Measurements from ENCODE around the gene NACC1.

NACC1 gene

DNA sequence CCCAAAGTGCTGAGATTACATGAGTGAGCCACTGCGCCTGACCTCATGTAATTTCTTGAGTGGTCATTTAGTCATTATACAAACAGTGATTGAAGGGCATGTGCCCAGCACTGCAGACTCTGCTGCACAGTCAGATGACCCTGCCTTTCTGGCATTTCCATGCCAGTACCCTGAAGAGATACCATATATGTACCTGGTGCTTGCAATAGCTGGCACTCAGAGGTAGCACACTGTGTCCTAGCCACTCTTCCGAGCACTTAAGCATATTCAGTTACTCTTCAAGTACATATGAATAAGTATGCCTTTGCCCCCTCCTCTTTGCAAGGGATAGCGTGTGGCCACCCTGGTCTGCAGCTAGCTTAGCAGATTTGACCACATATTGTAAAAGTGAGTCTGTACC is 16.6 kb downstream of the NACC1 start:
- TF ChIP-seq YY1 (IDR thresholded peaks at IDR 0.05; ENCODE audit: low read depth): no peak

DNA sequence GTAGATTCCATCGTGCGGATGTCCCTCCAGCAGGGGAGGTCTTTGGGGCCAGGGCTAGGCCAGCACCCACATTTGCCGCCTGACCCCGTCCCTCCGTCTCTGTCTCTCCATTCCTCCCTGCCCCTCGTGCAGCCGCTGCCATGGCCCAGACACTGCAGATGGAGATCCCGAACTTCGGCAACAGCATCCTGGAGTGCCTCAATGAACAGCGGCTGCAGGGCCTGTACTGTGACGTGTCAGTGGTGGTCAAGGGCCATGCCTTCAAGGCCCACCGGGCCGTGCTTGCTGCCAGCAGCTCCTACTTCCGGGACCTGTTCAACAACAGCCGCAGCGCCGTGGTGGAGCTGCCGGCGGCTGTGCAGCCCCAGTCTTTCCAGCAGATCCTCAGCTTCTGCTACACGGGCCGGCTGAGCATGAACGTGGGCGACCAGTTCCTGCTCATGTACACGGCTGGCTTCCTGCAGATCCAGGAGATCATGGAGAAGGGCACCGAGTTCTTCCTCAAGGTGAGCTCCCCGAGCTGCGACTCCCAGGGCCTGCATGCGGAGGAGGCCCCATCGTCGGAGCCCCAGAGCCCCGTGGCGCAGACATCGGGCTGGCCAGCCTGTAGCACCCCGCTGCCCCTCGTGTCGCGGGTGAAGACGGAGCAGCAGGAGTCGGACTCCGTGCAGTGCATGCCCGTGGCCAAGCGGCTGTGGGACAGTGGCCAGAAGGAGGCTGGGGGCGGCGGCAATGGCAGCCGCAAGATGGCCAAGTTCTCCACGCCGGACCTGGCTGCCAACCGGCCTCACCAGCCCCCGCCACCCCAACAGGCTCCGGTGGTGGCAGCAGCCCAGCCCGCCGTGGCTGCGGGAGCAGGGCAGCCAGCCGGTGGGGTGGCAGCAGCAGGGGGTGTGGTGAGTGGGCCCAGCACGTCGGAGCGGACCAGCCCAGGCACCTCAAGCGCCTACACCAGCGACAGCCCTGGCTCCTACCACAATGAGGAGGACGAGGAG is 17.3 kb downstream of the NACC1 start:
- TF ChIP-seq TAF1 (IDR thresholded peaks at IDR 0.05; ENCODE audit: low read depth): no peak
- TF ChIP-seq, protein P1, sequence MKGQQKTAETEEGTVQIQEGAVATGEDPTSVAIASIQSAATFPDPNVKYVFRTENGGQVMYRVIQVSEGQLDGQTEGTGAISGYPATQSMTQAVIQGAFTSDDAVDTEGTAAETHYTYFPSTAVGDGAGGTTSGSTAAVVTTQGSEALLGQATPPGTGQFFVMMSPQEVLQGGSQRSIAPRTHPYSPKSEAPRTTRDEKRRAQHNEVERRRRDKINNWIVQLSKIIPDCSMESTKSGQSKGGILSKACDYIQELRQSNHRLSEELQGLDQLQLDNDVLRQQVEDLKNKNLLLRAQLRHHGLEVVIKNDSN (IDR thresholded peaks at IDR 0.05): no peak
- TF ChIP-seq, protein P2, sequence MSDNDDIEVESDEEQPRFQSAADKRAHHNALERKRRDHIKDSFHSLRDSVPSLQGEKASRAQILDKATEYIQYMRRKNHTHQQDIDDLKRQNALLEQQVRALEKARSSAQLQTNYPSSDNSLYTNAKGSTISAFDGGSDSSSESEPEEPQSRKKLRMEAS (IDR thresholded peaks at IDR 0.05): no peak
- TF ChIP-seq CREB1 (IDR thresholded peaks at IDR 0.05; ENCODE audit: low read depth): no peak
- TF ChIP-seq, protein P3, sequence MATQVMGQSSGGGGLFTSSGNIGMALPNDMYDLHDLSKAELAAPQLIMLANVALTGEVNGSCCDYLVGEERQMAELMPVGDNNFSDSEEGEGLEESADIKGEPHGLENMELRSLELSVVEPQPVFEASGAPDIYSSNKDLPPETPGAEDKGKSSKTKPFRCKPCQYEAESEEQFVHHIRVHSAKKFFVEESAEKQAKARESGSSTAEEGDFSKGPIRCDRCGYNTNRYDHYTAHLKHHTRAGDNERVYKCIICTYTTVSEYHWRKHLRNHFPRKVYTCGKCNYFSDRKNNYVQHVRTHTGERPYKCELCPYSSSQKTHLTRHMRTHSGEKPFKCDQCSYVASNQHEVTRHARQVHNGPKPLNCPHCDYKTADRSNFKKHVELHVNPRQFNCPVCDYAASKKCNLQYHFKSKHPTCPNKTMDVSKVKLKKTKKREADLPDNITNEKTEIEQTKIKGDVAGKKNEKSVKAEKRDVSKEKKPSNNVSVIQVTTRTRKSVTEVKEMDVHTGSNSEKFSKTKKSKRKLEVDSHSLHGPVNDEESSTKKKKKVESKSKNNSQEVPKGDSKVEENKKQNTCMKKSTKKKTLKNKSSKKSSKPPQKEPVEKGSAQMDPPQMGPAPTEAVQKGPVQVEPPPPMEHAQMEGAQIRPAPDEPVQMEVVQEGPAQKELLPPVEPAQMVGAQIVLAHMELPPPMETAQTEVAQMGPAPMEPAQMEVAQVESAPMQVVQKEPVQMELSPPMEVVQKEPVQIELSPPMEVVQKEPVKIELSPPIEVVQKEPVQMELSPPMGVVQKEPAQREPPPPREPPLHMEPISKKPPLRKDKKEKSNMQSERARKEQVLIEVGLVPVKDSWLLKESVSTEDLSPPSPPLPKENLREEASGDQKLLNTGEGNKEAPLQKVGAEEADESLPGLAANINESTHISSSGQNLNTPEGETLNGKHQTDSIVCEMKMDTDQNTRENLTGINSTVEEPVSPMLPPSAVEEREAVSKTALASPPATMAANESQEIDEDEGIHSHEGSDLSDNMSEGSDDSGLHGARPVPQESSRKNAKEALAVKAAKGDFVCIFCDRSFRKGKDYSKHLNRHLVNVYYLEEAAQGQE (IDR thresholded peaks at IDR 0.05; ENCODE audit: low read depth): no peak
- TF ChIP-seq NFIC (IDR thresholded peaks at IDR 0.05): no peak
- TF ChIP-seq EGR1 (IDR thresholded peaks at IDR 0.05): no peak
- TF ChIP-seq FOXM1 (IDR thresholded peaks at IDR 0.05; ENCODE audit: borderline replicate concordance, low read depth): no peak
- no peak for TF ChIP-seq YY1 (IDR thresholded peaks at IDR 0.05; ENCODE audit: low read depth)
- TF ChIP-seq RAD21 (IDR thresholded peaks at IDR 0.05; ENCODE audit: low read depth): no peak

DNA sequence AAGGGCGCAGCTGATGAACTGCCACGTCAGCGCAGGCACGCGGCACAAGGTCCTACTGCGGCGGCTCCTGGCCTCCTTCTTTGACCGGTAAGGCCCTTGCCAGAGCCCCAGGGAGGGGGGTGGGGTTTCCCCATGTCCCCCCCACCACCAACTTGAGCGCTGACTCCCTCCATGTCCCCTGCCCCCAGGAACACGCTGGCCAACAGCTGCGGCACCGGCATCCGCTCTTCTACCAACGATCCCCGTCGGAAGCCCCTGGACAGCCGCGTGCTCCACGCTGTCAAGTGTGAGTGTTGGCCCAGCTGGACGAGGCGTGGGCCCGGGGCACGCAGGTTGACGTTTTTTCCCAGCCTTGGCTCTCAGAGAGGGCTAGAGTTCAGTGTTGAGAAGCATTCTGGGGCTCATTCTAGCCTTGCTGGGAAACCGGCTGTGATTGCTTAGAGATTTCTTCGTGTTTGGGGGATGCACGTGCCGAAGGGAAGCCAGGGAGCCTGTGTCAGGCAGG is 19.3 kb downstream of the NACC1 start:
- TF ChIP-seq NFIC (IDR thresholded peaks at IDR 0.05) (no peak), RAD21 (IDR thresholded peaks at IDR 0.05; ENCODE audit: low read depth) (no peak), EGR1 (IDR thresholded peaks at IDR 0.05) (no peak), TEAD4 (IDR thresholded peaks at IDR 0.05) (no peak), ZBTB7A (IDR thresholded peaks at IDR 0.05; ENCODE audit: low read depth) (no peak), TCF12 (IDR thresholded peaks at IDR 0.05; ENCODE audit: low read depth) (no peak), FOXM1 (IDR thresholded peaks at IDR 0.05; ENCODE audit: borderline replicate concordance, low read depth) (no peak), CEBPB (IDR thresholded peaks at IDR 0.05) (no peak), EP300 (IDR thresholded peaks at IDR 0.05; ENCODE audit: borderline replicate concordance) (no peak), CREB1 (IDR thresholded peaks at IDR 0.05; ENCODE audit: low read depth) (no peak), TAF1 (IDR thresholded peaks at IDR 0.05; ENCODE audit: low read depth) (no peak)
- TF ChIP-seq, protein P3 (IDR thresholded peaks at IDR 0.05; ENCODE audit: low read depth): no peak

DNA sequence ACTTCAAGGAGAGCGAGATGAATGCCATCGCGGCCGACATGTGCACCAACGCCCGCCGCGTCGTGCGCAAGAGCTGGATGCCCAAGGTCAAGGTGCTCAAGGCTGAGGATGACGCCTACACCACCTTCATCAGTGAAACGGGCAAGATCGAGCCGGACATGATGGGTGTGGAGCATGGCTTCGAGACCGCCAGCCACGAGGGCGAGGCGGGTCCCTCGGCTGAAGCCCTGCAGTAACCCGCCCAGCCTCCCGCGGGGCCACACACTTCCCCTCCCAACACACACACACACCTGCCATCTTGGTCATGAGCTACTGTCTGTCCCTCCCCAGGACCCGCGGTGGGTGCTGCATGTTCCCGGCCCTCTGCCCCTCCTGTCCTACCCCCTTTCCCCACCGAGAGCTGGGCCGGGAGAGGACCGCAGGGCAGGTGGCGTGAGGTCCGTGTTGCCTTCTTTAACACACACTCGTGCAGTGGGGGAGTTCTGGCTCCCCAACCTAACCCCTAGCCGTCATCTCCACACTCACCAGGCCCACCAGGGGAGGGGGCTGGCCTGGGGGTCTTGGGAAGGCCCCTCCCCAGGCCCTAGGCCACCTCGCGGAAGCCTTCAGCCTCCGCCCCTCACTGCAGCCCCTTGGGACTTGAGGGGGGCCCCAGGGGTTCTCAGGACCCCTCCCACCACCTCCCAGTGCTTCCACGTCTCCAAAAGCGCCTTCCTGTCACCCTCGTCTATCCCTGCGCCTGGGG is 20.3 kb downstream of the NACC1 start:
- TF ChIP-seq NFIC (IDR thresholded peaks at IDR 0.05) (no peak), ZBTB7A (IDR thresholded peaks at IDR 0.05; ENCODE audit: low read depth) (no peak), TCF12 (IDR thresholded peaks at IDR 0.05; ENCODE audit: low read depth) (no peak), TAF1 (IDR thresholded peaks at IDR 0.05; ENCODE audit: low read depth) (no peak), YY1 (IDR thresholded peaks at IDR 0.05; ENCODE audit: low read depth) (no peak), EP300 (IDR thresholded peaks at IDR 0.05; ENCODE audit: borderline replicate concordance) (no peak), RAD21 (IDR thresholded peaks at IDR 0.05; ENCODE audit: low read depth) (no peak), EGR1 (IDR thresholded peaks at IDR 0.05) (no peak)
- TF ChIP-seq, protein P2 (IDR thresholded peaks at IDR 0.05): no peak
- TF ChIP-seq, protein P3 (IDR thresholded peaks at IDR 0.05; ENCODE audit: low read depth): no peak
- TF ChIP-seq, protein P1 (IDR thresholded peaks at IDR 0.05): no peak
